GM12801 (cell line): ENCODE data around the gene LRRC26.

Experiments
- TF ChIP-seq, protein P1 (sequence below): IDR thresholded peaks from one replicate; pipeline ENCODE4 v1.5.1; 2011; ENCODE audit warnings: control low read depth; ENCODE audit not compliant: insufficient read length; ENCODE audit errors: extremely low read depth

Gene LRRC26

DNA sequence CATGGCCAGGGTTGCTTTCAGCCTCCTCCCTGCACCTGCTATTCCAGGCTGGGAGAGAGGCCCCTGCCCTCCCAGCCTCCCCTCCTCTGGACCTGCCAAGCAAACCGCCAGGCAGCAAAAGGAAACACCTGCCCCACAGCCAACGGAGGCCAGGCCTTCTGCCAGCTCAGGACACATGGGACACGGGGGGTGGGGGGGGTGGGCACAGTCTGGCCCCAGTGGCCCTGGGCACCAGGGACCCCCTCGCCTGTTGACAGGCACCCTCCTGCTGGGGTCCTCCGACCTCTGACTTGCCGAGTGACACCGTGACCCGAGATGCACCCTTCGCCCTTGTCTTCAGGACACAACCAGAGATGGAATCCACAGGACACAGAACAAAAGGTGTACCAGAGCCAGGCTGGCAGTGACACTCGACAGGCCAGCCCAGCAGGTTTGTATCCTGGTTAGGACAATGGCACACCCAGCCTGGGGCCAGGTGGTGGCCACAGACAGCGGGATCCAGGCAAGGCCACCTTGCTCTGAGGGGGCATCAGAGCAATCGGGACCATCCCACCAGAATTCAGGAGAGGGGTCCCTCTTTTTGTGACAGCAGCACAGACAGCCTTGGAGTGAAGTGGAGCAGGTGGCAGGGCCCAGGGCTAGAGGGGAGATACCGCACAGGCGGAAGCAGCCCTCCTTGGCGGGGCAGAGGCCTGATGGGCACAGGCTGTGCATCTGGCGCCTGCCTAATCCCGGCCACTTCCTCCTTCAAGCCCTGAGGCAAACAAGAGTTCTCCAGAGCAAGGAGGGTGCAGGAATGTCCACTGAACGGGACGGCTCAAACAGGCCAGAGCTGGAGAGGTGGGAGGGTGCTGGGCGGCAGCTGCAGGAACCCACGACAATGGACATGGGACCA, 3.3 kb upstream of the LRRC26 start:
- TF ChIP-seq, protein P1, sequence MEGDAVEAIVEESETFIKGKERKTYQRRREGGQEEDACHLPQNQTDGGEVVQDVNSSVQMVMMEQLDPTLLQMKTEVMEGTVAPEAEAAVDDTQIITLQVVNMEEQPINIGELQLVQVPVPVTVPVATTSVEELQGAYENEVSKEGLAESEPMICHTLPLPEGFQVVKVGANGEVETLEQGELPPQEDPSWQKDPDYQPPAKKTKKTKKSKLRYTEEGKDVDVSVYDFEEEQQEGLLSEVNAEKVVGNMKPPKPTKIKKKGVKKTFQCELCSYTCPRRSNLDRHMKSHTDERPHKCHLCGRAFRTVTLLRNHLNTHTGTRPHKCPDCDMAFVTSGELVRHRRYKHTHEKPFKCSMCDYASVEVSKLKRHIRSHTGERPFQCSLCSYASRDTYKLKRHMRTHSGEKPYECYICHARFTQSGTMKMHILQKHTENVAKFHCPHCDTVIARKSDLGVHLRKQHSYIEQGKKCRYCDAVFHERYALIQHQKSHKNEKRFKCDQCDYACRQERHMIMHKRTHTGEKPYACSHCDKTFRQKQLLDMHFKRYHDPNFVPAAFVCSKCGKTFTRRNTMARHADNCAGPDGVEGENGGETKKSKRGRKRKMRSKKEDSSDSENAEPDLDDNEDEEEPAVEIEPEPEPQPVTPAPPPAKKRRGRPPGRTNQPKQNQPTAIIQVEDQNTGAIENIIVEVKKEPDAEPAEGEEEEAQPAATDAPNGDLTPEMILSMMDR, result no peak

DNA sequence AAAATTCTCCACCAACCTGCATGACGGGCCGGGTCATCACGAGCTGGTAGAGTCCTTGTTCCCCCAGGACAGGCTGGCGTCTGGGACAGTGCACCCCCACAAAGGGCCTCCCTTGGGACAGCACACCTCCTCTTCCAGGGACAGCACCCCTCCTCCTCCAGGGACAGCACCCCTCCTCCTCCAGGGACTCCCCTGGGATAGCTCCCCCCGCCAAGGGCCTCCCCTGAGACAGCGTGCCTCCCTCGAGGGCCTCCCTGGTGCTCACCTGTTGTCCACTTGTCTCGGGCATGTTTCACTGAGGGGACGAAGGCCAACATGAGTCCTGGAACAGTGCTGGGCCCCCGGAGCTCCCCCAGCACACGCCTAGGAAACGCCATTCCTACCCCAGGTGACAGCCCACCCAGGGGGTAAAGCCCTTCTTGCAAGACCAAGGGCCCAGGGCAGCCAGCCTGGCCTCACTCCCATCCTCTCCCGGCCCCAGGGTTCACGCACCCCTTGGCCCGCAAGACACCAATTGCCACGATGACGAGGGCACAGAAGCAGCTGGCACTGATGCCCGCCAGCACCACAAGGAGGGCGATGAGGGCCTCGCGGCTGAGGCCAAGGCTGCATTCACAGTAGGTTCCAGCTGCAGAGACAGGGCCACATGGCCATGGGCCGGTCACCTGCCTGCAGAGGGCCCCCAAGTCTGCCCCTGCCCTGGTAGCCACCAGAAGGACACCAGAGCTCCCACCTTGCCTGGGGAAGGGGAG, 1.5 kb upstream of the LRRC26 start:
- TF ChIP-seq, protein P1, result no peak

DNA sequence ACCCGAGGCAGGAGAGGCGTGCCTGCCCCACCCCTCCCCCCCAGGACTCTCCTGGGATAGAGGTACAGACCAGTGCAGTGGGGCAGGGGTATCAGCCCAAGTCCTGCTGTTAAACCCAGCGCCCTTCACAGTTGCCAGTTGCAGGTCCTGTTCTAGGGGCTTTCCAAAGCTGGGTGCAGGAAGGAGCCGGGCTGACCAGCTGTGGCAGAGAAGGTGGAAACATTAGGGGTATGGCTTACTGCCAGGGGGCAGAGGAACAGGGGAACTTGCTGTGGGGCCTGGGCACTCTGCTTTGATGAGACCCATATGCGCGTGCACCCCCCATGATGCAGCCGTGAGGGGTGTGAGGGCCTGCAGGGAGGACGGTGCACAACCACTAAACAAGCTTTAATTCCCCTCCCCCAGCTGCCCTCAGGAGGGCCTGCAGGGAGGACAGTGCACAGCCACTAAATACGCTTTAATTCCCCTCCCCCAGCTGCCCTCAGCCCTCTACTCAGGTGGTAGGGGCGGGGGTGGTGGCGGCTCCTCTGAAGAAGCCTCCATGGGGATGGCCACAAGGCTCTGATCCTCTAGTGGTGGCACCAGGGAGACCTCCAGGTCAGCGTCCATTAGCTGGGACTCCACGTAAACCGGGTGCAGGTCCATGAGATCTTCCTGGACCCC, 766 bp upstream of the LRRC26 start:
- TF ChIP-seq, protein P1, result no peak

DNA sequence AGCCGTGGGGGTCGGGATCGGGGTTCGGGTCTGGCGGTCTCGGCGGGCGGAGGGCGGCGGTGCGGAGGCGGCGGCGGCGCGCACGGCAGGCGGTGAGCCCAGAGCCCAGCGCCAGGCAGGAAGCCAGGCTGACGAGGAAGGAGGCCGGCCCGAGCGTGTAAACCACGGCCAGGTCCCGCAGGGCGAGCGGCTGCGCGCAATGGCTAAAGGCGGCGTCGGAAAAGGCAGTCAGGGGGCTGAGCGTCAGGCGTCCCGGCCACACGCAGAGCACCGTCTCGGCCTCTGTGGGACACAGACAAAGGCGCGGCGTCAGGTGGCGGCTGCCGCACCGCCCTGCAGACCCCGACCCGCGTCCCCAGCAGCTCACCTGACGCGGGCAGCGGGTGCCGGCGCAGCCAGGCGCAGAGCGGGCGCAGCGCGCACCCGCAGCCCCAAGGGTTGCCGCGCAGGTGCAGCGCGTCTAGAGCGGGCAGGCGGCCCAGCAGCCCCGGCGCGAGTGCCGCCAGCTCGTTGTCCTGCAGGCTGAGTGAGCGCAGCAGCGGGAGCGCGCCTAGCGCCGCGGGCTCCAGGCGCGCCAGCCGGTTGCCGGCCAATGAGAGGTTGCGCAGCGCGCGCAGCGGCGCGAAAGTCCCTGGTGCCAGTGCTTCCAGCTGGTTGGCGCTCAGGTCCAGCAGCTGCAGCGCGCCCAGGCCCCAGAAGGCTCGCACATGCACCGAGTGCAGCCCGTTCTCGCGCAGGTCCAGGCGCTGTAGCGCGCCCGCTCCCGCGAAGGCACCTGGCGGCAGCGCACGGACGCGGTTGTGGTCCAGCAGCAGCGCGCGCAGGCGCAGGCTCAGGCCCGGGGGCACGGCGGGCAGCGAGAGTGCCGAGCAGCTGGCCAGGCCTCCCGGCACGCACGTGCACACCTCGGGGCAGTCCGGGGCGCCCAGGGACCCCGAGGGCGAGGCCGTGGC, 671 bp downstream of the LRRC26 start:
- TF ChIP-seq, protein P1, result no peak

DNA sequence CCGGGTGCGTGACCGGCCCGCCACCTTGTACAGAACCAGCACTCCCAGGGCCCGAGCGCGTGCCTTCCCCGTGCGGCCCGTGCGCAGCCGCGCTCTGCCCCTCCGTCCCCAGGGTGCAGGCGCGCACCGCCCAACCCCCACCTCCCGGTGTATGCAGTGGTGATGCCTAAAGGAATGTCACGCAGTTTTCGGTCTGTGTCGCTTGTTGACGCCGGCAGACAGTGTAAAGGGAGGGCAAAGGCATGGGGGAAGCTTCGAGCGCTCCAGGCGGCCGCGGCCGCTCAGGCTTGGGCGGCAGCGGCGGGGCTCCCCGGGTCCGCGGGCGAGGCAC, 1.3 kb downstream of the LRRC26 start:
- TF ChIP-seq, protein P1, result no peak

DNA sequence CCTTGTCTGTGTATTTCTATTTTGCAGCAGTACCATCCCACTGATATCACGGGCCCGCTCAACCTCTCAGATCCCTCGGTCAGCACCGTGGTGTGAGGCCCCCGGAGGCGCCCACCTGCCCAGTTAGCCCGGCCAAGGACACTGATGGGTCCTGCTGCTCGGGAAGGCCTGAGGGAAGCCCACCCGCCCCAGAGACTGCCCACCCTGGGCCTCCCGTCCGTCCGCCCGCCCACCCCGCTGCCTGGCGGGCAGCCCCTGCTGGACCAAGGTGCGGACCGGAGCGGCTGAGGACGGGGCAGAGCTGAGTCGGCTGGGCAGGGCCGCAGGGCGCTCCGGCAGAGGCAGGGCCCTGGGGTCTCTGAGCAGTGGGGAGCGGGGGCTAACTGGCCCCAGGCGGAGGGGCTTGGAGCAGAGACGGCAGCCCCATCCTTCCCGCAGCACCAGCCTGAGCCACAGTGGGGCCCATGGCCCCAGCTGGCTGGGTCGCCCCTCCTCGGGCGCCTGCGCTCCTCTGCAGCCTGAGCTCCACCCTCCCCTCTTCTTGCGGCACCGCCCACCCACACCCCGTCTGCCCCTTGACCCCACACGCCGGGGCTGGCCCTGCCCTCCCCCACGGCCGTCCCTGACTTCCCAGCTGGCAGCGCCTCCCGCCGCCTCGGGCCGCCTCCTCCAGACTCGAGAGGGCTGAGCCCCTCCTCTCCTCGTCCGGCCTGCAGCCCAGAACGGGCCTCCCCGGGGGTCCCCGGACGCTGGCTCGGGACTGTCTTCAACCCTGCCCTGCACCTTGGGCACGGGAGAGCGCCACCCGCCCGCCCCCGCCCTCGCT, 1.9 kb downstream of the LRRC26 start:
- TF ChIP-seq, protein P1, result no peak
